ENCODE data around the gene TEKT5.
"Not testable (repeated sequence)": the region's sequence is repeated elsewhere in the genome, so short reads cannot be mapped to it uniquely, and the experiment has no call there.

Gene TEKT5

GRCh38 chr16:10635365-10636021 is 59.2 kb downstream of the TEKT5 start:
- no peak for DNase-seq
- H2BK120ac ChIP-seq (ENCODE audit: low read depth, low read length) = no peak overlapping the region
- no peak overlapping the region for H2BK15ac ChIP-seq (replicated peaks; ENCODE audit: low read depth)
- H4K8ac ChIP-seq (ENCODE audit: low read depth, low read length) = no peak overlapping the region
- H3K36me3 ChIP-seq (ENCODE audit: control insufficient read depth, insufficient read depth, low read length) = no peaks in the 10 kb centered on the region
- H3K4ac ChIP-seq (ENCODE audit: low read depth, low read length) = no peak overlapping the region
- WGBS (ENCODE audit: extremely low coverage, insufficient coverage, low lambda C conversion rate) = no CpG with 5 or more reads among the region's 12 CpGs
- H3K4me1 ChIP-seq (ENCODE audit: control insufficient read depth, low read depth, low read length) = no peaks in the 10 kb centered on the region
- no peak overlapping the region for H3K4me2 ChIP-seq (ENCODE audit: low read length)
- H3K4me3 ChIP-seq (ENCODE audit: low read length) = no peak overlapping the region
- no peak overlapping the region for H4K5ac ChIP-seq (ENCODE audit: low read length)
- H3K27me3 ChIP-seq (ENCODE audit: insufficient read depth, low read length, poor library complexity) = no peaks in the 10 kb centered on the region
- no peak overlapping the region for H2BK5ac ChIP-seq (ENCODE audit: low read length)
- H3K56ac ChIP-seq (ENCODE audit: low read length) = no peak overlapping the region
- no peak overlapping the region for H3K23ac ChIP-seq (ENCODE audit: low read length)
- H2AK5ac ChIP-seq (ENCODE audit: low read length) = no peak overlapping the region
- no peak overlapping the region for H3K18ac ChIP-seq (ENCODE audit: low read length)
- H3K27ac ChIP-seq (ENCODE audit: low read depth, low read length) = no peak overlapping the region
- no peaks in the 10 kb centered on the region for H3K79me1 ChIP-seq (ENCODE audit: low read length)
- no peak overlapping the region for H3K9ac ChIP-seq (ENCODE audit: low read length)
- no peaks in the 10 kb centered on the region for H3K79me2 ChIP-seq (ENCODE audit: control insufficient read depth, insufficient read depth, low read length)

DNA sequence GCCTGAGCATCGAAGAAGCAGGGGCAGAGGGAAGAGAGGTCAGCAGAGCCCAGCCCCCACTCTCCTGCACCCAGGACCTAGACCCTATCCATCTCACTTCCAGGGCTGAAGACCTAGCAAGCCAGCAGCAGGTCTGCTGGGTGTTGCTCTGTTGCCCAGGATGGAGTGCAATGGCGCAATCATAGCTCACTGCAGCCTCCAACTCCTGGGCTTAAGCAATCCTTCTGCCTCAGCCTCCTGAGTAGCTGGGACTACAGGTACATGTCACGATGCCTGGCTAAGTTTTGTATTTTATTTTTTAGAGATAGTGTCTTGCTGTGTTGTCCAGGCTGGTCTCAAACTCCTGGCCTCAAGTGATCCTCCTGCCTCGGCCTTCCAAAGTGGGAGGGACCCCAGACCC is 61.3 kb downstream of the TEKT5 start:
- H3K56ac ChIP-seq (ENCODE audit: low read length); H3K4me1 ChIP-seq (ENCODE audit: control insufficient read depth, low read depth, low read length); H4K8ac ChIP-seq (ENCODE audit: low read depth, low read length); H2AK5ac ChIP-seq (ENCODE audit: low read length); H2BK120ac ChIP-seq (ENCODE audit: low read depth, low read length); H3K4me3 ChIP-seq (ENCODE audit: low read length); H3K36me3 ChIP-seq (ENCODE audit: control insufficient read depth, insufficient read depth, low read length); H2BK5ac ChIP-seq (ENCODE audit: low read length); H3K4ac ChIP-seq (ENCODE audit: low read depth, low read length); DNase-seq; H2BK15ac ChIP-seq (replicated peaks; ENCODE audit: low read depth); H4K5ac ChIP-seq (ENCODE audit: low read length); H3K79me2 ChIP-seq (ENCODE audit: control insufficient read depth, insufficient read depth, low read length); H3K18ac ChIP-seq (ENCODE audit: low read length); H3K4me2 ChIP-seq (ENCODE audit: low read length); H3K9ac ChIP-seq (ENCODE audit: low read length); H3K23ac ChIP-seq (ENCODE audit: low read length); H3K79me1 ChIP-seq (ENCODE audit: low read length); H3K27ac ChIP-seq (ENCODE audit: low read depth, low read length); H3K27me3 ChIP-seq (ENCODE audit: insufficient read depth, low read length, poor library complexity): not testable (repeated sequence)
- no CpG with 5 or more reads among the region's 4 CpGs for WGBS (ENCODE audit: extremely low coverage, insufficient coverage, low lambda C conversion rate)

DNA sequence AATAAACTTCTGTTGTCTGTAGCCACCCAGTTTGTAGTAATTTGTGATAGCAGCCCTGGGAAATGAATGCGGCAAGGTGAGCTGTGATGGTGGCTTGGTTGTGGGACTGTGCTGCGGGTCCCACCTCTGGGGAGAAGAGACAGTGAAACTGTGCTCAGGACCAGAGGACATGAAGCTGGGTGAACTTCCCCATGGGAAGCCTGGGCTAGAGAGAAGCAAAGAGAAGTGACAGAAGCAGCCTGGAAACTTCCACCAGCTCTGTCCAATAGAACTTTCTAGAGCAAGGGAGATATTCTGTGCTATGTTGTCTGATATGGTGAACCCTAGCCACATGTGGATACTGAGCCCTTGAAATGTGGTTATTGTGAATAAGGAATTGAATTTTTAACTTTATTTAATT is 62.8 kb downstream of the TEKT5 start:
- Histone ChIP-seq H3K56ac (ENCODE audit: low read length) (no peak overlapping the region), H2BK120ac (ENCODE audit: low read depth, low read length) (no peak overlapping the region), H3K27ac (ENCODE audit: low read depth, low read length) (no peak overlapping the region), H2AK5ac (ENCODE audit: low read length) (no peak overlapping the region), H3K4me3 (ENCODE audit: low read length) (no peak overlapping the region), H3K4me2 (ENCODE audit: low read length) (no peak overlapping the region), H3K4ac (ENCODE audit: low read depth, low read length) (no peak overlapping the region), H3K36me3 (ENCODE audit: control insufficient read depth, insufficient read depth, low read length) (no peaks in the 10 kb centered on the region), H3K18ac (ENCODE audit: low read length) (no peak overlapping the region), H3K9ac (ENCODE audit: low read length) (no peak overlapping the region), H2BK5ac (ENCODE audit: low read length) (no peak overlapping the region), H2BK15ac (replicated peaks; ENCODE audit: low read depth) (no peak overlapping the region), H3K79me2 (ENCODE audit: control insufficient read depth, insufficient read depth, low read length) (no peaks in the 10 kb centered on the region), H4K8ac (ENCODE audit: low read depth, low read length) (no peak overlapping the region), H4K5ac (ENCODE audit: low read length) (no peak overlapping the region), H3K23ac (ENCODE audit: low read length) (no peak overlapping the region), H3K4me1 (ENCODE audit: control insufficient read depth, low read depth, low read length) (no peaks in the 10 kb centered on the region), H3K79me1 (ENCODE audit: low read length) (no peaks in the 10 kb centered on the region), H3K27me3 (ENCODE audit: insufficient read depth, low read length, poor library complexity) (no peaks in the 10 kb centered on the region)
- no peak for DNase-seq
- WGBS (ENCODE audit: extremely low coverage, insufficient coverage, low lambda C conversion rate) = no CpG with 5 or more reads among the region's 2 CpGs

- Histone ChIP-seq H3K4ac (ENCODE audit: low read depth, low read length) (no peak overlapping the region), H3K4me1 (ENCODE audit: control insufficient read depth, low read depth, low read length) (no peaks in the 10 kb centered on the region), H3K23ac (ENCODE audit: low read length) (no peak overlapping the region), H3K27me3 (ENCODE audit: insufficient read depth, low read length, poor library complexity) (no peaks in the 10 kb centered on the region), H3K27ac (ENCODE audit: low read depth, low read length) (no peak overlapping the region), H3K18ac (ENCODE audit: low read length) (no peak overlapping the region), H3K4me2 (ENCODE audit: low read length) (no peak overlapping the region), H2AK5ac (ENCODE audit: low read length) (no peak overlapping the region), H2BK120ac (ENCODE audit: low read depth, low read length) (no peak overlapping the region), H3K36me3 (ENCODE audit: control insufficient read depth, insufficient read depth, low read length) (no peaks in the 10 kb centered on the region), H3K56ac (ENCODE audit: low read length) (no peak overlapping the region), H3K4me3 (ENCODE audit: low read length) (no peak overlapping the region), H2BK5ac (ENCODE audit: low read length) (no peak overlapping the region), H4K5ac (ENCODE audit: low read length) (no peak overlapping the region), H3K79me1 (ENCODE audit: low read length) (no peaks in the 10 kb centered on the region), H2BK15ac (replicated peaks; ENCODE audit: low read depth) (no peak overlapping the region), H3K79me2 (ENCODE audit: control insufficient read depth, insufficient read depth, low read length) (no peaks in the 10 kb centered on the region), H3K9ac (ENCODE audit: low read length) (no peak overlapping the region), H4K8ac (ENCODE audit: low read depth, low read length) (no peak overlapping the region)
- DNase-seq = peak; percentile 84
- no CpG with 5 or more reads among the region's 6 CpGs for WGBS (ENCODE audit: extremely low coverage, insufficient coverage, low lambda C conversion rate)
Measured at GRCh38 chr16:10629592-10629963, 65.2 kb downstream of the TEKT5 start.

- no peak overlapping the region for H3K9ac ChIP-seq (ENCODE audit: low read length)
- H3K27me3 ChIP-seq (ENCODE audit: insufficient read depth, low read length, poor library complexity) = no peaks in the 10 kb centered on the region
- H3K4ac ChIP-seq (ENCODE audit: low read depth, low read length) = peak overlapping the region; percentile 58
- H2BK15ac ChIP-seq (replicated peaks; ENCODE audit: low read depth) = no peak overlapping the region
- H4K8ac ChIP-seq (ENCODE audit: low read depth, low read length) = no peak overlapping the region
- no peak overlapping the region for H3K23ac ChIP-seq (ENCODE audit: low read length)
- no peak overlapping the region for H3K4me2 ChIP-seq (ENCODE audit: low read length)
- no peaks in the 10 kb centered on the region for H3K79me2 ChIP-seq (ENCODE audit: control insufficient read depth, insufficient read depth, low read length)
- H2AK5ac ChIP-seq (ENCODE audit: low read length) = no peak overlapping the region
- no peak overlapping the region for H3K4me3 ChIP-seq (ENCODE audit: low read length)
- H4K5ac ChIP-seq (ENCODE audit: low read length) = no peak overlapping the region
- peaks cover 5% of the 10 kb centered on the region for H3K4me1 ChIP-seq (ENCODE audit: control insufficient read depth, low read depth, low read length)
- no peaks in the 10 kb centered on the region for H3K36me3 ChIP-seq (ENCODE audit: control insufficient read depth, insufficient read depth, low read length)
- DNase-seq = no peak
- H2BK120ac ChIP-seq (ENCODE audit: low read depth, low read length) = no peak overlapping the region
- H3K27ac ChIP-seq (ENCODE audit: low read depth, low read length) = no peak overlapping the region
- no peaks in the 10 kb centered on the region for H3K79me1 ChIP-seq (ENCODE audit: low read length)
- H3K56ac ChIP-seq (ENCODE audit: low read length) = no peak overlapping the region
- no peak overlapping the region for H3K18ac ChIP-seq (ENCODE audit: low read length)
- H2BK5ac ChIP-seq (ENCODE audit: low read length) = no peak overlapping the region
- whole genome bisulfite sequencing (ENCODE audit: extremely low coverage, insufficient coverage, low lambda C conversion rate) = no CpG with 5 or more reads among the region's 12 CpGs
Measured at GRCh38 chr16:10625595-10626357, 69.0 kb downstream of the TEKT5 start.
